G401.6 (cell line): Measurements from ENCODE around the gene HOXC6.

Source experiments
- FAIRE-seq: peaks from 2 replicates; lab custom pipeline; 2012; peaks lifted over from hg19 to GRCh38; lab: Jason Lieb, UNC

The HOXC6 gene

GRCh38 chr12:54016051-54016450 lies 12.2 kb upstream of the HOXC6 start:
- no peak for FAIRE-seq

DNA sequence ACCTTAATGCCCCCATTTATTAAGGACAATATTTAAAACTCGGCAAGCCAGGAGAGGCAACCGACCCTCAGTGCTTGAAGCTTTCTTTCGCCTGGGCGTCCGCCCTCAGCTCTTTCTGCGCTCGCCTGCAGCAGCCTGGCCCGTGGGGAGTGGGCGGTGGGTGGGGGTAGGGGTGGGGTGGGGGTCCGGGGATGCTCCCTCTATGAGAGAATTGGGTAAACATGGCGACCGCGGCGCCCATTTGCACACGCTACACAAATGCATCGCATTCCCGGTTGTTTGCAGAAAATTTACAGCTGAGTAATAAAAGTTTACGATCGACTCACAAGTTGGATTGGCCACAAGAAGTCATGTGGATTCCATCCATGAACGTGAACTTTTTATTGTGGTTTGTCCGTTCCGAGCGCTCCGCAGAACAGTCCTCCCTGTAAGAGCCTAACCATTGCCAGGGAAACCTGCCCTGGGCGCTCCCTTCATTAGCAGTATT lies 11.7 kb upstream of the HOXC6 start:
- FAIRE-seq, result peak; percentile 97

DNA sequence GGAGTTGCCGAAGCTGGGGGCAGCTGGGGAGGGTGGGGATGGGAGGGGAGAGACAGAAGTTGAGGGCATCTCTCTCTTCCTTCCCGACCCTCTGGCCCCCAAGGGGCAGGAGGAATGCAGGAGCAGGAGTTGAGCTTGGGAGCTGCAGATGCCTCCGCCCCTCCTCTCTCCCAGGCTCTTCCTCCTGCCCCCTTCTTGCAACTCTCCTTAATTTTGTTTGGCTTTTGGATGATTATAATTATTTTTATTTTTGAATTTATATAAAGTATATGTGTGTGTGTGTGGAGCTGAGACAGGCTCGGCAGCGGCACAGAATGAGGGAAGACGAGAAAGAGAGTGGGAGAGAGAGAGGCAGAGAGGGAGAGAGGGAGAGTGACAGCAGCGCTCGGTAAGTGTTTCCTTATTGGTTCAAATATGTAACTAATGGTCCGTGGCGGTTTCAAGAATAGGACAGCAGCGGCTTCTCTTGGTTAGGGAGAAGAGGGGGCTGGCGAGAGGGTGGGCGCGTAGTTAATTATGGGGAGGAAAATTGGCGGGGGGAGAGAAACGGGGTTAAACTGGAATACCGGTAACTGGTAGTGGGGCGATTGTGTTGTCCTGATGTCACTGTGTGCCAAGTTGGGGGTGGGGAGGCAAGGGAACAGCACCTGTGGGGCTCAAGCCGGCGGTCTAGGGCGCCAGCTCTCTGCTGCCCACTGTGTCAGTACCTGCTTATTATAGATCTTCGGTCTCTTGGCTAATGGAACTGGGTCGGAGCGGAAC lies 11.0 kb upstream of the HOXC6 start:
- FAIRE-seq, result no peak

- peak; percentile 63 for FAIRE-seq
These were observed 10.3 kb upstream of the HOXC6 start for GRCh38 chr12:54017878-54018467.

DNA sequence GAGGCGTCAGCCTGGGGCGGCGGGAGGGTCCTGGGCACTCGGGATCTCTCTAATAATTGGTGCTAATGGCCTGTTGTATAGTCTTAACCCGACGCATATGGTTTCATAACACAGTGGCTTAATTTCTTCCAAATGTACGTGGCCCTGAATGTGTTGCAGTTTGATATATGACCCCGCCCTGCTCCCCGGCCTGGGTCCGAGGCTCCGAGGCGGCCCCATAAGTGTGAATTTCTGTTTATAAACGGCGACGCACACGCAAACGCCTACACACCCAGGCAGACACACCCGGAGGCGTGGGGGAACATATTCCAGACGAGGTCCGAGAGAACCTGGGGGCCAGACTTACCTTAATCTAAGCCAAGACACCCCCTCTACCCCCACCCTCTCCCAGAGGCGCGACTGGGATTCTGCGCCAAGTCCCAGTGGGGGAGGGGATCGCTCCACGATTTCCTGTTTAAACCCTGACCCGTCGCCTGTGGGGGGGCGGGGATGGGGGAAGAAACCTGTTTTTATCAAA lies 9.7 kb upstream of the HOXC6 start:
- FAIRE-seq, result no peak

DNA sequence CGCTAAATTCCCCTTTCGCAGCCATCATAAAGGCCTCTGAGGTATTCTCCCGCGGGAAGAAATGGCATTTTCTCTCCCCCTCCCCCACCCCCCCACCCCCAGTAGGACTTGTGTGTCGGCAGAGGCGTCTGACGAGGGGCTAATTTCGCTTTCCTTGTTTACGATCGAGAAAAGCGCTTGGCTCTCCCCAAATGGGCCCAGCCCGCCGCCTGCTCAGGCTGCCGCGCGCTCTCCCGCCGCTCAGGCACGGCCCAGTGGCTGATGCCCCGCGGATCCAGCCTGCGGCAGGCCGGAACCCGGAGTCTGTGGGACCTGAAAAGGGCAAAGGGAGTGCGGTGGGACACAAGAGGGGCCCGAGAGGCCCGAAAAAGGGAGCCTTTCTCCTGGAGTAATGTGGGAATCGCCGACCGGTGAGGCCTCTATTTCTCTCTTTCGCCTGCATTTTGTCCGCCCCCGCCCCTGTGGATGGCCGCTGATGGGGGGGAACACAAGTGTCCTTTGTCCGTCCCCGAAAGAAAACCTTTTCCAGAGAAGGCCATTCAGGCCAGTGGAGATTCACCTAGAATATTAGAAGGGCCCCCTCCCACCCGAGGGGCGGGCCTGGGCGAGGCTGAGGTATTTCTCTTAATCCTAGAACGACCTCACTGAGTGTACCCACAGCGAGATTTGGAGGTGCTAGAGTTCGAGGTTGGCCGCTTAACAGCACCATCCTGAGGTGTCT lies 9.0 kb upstream of the HOXC6 start:
- FAIRE-seq, result no peak

GRCh38 chr12:54019924-54020590 lies 8.2 kb upstream of the HOXC6 start:
- FAIRE-seq, result no peak

DNA sequence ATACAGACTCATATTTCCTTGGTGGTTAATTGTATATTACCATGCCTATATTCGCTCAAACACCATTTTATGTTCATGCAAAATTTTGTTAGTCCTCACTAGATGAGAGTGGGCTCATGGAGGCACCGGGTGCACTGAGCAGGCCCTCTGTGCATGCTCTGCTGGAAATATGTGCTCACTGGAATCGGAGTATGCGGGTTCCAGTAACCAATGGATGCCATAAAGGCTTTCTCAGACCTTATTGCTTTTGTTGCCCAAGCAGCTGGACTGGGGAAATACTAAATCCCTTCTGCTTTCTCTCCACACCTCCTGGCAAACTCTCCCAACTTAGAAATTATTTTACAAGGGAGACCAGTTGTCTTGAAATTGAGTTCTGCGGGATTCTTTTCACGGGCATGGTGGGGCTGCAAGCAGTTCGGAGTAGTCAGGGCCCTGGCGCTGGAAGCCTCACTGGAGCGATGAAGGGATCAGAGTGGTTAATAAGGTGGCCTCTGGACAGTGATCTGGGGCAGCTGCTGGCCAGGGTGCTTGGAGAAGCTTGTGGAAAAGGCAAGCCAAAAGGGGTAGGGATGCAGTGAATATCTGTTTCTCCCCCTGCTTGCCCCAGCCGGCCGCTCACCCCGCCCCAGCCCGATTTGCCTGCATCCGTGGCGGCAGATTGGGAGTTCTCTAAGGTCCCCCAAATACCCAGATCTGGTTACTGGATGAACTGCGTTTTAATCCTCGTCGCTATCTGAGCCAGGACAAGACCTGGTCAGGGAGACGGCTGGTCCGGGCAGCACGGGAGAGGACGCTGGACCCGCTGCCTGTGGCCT lies 7.4 kb upstream of the HOXC6 start:
- FAIRE-seq, result no peak

DNA sequence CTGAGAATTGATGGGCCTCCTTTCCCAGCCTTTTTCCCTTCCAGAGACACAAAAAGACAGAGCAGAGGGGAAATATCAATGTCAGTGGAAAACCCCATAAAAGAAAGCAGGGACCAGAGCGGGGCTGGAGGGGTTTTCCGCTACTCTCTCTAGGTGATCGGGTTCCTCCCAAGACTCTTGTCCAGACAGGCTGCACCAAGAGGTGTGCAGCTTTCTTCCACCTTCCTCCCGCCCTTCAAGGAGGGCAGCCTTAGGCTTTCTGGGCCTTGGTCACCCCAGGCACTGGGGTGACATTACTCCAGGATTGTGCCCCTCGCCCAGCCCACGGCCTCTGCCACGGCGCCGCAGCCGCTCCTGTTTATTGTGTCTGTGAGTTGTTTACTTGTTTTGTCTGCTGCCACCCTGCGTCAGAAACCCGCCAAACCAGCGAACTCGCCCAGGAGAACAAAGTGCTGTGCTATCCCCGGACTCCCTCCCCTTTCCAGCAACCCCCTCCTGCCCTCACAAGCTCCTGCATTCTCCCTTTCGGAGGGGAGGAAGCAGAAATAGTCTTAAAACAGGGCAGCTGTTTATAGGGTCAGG lies 6.7 kb upstream of the HOXC6 start:
- FAIRE-seq, result peak; percentile 90

DNA sequence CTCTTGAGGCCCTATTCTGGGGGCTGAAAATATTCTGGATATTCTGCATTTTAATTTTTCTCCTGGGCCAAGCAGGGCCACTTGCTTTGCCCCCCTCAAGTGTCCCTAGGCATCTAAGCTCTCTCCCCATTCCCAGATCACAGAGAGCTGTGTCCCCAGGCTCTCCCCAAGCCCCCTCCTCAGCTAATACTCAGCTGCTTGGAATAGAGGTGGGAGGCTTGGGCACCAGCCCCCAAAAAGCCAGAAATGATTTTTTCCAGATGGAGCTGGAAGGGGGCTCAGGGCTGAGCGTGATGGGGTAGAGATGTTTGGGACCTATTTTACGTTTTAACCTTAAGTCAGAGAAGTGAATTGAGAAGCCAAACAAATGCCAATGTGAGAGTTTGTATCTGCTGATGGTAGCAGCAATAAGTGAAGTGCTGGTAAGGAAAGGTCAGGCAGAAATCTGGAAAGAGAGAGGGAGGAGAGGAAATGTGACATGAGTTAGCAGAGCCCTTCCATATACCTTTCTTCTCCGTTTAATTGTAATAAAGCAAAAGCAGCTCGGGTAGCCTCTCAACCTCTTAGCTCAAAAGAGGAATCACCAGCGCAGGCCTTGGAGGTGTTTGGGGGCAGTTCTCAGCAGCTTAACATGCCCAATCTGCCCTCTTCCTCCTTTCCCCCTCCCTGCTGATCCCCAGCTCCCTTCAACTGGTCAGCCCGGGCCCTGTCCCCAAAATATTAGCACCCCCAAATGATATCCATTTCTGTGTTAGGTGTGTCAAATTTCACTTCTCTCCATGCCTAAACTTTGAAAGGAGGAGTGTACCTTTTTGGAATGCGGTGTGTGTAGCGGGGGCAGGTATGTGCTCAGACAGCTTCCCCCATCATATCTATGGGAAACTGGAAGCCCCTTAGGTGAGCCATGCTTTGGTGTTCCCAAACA lies 5.0 kb upstream of the HOXC6 start:
- FAIRE-seq, result no peak

- FAIRE-seq, result no peak
These were observed 4.1 kb upstream of the HOXC6 start for GRCh38 chr12:54024127-54024526.

DNA sequence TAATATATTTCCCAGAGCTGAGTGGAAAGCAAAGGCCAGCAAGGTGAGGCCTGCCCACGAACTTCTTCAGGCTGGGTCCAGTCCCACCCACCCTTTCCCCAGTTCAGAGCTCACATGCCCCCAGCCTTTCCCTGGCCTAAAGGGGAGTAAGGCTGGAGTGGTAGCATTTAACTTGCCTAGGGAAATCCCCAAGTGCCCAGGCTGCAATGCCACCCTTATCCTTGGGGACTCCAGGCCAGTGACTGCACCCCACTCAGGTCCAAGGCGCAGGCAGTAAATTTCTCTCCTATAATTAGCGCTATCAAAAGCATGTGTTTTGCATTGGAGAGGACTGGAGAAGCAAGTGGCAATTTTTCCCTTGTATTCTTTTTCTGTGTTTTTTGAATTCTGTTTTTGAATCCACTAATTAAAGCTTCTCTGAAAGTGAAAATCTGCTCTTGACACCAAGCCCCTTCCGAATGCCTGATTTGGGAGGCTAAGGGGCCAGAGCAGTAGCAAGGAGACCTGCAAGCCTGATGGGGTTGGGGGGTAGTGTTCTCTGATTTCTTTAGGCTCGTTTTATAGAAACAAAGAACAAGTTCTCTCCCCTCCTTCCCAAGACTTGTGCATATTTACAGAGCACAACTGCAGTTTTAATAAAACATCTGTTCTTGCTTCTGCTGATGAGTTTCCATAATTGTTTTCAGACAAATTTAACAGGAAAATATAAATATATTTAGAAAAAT lies 3.5 kb upstream of the HOXC6 start:
- no peak for FAIRE-seq

GRCh38 chr12:54025499-54026405 lies 2.5 kb upstream of the HOXC6 start:
- no peak for FAIRE-seq

DNA sequence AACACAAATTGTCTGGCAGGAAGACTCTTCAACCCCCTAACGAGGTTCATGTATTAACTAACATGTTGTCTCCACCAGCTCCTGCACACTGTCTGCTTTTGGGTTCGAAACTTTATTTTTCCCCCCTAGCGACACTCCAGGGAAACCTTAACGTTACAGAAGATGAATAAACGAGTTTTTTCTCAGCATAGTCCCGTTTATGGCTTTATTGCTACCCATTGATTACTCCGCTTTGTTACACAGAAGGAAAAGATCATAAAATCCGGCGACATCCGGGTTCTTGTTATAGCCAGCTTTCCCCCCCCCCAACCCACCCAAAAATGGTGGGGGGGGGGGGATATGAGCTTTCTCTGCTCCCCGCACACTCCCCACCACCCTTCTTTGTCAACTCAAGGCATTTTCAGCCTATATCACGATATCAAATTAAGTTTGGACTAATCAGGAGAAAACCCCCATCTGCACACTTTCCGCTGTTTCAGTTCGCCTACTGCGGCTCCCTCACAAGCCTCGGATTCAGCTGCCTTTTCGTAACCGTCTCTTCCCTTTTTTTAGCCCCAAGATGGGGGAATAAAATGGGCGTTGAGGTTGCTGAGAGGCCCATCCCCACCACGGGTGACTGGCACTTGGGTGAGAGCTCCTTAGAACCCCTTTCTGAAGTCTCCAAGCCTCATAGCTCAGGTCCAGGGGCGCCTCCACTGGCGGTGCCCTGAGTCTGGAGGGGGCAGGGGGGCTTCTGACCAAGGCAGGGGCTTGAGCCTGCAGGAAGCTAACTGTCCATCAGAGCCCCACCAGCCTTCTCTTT lies 1.4 kb upstream of the HOXC6 start:
- no peak for FAIRE-seq

DNA sequence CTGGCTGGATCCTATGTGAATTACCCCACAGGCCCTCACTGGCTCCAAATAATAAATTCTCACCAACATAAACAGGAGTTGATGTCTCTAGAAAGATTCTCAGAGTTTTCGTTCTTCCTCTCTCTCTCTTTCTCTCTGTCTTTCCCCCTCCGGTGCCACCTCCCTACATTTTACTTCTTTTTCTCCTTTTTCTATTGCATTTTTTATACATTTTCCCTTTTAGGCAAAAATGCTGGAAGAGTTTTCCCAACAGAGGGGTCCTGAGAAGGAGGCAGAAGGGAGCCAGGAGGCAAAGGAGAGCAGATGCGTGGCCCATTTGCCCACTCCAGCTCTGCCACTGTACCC lies 826 bp upstream of the HOXC6 start:
- peak; percentile 34 for FAIRE-seq

DNA sequence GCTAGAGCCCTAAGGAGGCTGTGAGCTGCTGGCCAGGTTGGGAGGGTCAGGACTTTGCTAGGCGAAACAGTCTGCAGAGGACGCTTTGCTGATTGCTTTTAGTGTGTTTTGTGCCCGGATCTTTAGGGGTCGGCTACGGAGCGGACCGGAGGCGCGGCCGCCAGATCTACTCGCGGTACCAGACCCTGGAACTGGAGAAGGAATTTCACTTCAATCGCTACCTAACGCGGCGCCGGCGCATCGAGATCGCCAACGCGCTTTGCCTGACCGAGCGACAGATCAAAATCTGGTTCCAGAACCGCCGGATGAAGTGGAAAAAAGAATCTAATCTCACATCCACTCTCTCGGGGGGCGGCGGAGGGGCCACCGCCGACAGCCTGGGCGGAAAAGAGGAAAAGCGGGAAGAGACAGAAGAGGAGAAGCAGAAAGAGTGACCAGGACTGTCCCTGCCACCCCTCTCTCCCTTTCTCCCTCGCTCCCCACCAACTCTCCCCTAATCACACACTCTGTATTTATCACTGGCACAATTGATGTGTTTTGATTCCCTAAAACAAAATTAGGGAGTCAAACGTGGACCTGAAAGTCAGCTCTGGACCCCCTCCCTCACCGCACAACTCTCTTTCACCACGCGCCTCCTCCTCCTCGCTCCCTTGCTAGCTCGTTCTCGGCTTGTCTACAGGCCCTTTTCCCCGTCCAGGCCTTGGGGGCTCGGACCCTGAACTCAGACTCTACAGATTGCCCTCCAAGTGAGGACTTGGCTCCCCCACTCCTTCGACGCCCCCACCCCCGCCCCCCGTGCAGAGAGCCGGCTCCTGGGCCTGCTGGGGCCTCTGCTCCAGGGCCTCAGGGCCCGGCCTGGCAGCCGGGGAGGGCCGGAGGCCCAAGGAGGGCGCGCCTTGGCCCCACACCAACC lies 1.5 kb downstream of the HOXC6 start:
- no peak for FAIRE-seq

GRCh38 chr12:54030442-54030801 lies 2.2 kb downstream of the HOXC6 start:
- FAIRE-seq, result peak; percentile 74
